Measurements from ENCODE around the gene XPO6. TPM values are rescaled to one million over a fixed set of nuclear protein-coding genes. Genes with fewer than 3 reads are reported as not detected.

XPO6 gene
- total RNA-seq, 1 donor: 211 TPM

DNA sequence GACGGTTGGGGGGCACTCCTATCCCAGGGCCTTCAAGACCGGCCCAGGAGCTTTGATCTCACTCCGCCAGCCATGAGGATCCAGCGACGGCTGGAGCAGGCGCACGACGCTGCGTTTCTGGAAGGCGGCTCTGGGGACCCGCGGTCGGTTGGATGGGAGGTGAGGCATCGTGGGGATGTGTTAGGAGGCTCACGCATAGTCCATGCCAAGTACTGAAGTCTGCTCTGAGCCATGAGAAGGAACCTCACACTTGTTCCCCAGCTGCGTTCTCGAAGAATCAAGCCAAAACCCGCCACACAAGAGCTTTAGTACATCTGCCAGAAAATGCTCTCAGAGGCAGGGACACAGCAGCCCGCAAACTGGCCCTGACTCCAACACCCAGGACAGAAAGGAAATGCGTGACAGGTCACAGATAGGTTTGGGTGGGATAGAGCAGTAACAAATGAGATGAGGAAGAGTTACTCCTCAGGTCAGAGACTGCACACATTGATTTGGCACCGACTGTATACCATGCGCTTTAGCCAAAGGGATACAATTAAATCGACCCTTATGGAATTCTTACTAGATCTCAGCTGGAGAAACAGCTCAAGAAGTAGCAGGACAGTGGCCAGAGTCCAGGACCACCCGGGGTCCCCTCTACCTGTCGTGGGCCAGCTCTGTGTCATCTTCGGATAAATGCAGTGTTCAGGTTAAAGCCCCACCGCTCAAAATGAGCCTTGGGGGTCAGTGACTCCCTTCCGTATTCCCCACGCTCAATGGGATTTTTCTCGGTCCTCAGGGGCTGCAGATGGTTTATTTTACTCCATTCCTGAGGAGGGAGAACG lies 141.6 kb downstream of the XPO6 start:
- Histone ChIP-seq H3K27me3 (ENCODE audit: insufficient read depth, low read length) (no peaks in the 10 kb centered on the region), H3K4me3 (ENCODE audit: low read length) (no peak overlapping the region), H3K9me3 (ENCODE audit: low read depth, low read length) (no peaks in the 10 kb centered on the region), H3K4me1 (ENCODE audit: insufficient read depth, low read length) (no peaks in the 10 kb centered on the region)

GRCh38 chr16:28068976-28069375 lies 142.8 kb downstream of the XPO6 start:
- Histone ChIP-seq H3K4me3 (ENCODE audit: low read length) (no peak overlapping the region), H3K4me1 (ENCODE audit: insufficient read depth, low read length) (no peaks in the 10 kb centered on the region), H3K9me3 (ENCODE audit: low read depth, low read length) (no peaks in the 10 kb centered on the region)

DNA sequence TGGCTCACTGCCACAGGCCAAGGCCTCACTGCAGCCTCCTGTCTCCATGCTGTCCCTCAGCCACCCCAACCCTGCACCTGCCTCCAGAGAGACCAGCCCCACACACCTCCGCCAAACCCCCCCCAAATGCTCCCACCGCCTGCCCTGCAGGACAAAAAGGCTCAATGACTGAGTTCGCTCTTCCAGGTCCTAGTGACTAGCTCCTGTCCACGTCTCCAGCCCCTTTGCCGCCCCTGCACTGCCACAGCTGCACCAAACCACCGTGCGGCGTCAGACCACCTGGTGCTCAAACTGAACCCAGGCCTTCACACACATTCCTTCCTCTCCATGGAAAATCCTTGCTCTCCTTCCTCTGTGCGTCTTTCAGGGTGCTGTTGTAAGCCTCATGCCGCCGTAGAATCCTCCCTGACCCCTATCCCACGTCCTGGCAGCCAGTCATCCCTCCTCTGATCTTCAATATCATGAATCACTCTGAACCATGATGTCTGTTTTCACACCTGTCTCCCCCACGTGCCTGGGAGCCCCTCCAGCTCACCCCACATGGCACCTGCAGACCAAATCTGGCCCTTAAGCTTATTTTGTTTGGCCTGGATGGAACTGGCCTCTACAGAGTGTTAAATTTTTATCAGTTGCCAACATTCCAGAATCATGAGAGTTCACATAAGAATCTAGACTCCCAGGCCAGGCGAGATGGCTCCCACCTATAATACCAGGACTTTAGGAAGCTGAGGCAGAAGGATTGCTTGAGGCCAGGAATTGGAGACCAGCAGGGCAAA lies 144.0 kb downstream of the XPO6 start:
- no peak overlapping the region for H3K4me3 ChIP-seq (ENCODE audit: low read length)
- H3K9me3 ChIP-seq (ENCODE audit: low read depth, low read length): no peaks in the 10 kb centered on the region
- H3K27me3 ChIP-seq (ENCODE audit: insufficient read depth, low read length): peaks cover 12% of the 10 kb centered on the region
- H3K4me1 ChIP-seq (ENCODE audit: insufficient read depth, low read length): no peaks in the 10 kb centered on the region

More at GRCh38 chr16:28068976-28069375, 142.8 kb downstream of the XPO6 start:
- peaks cover 9% of the 10 kb centered on the region for H3K27me3 ChIP-seq (ENCODE audit: insufficient read depth, low read length)

GRCh38 chr16:28064706-28065249 lies 147.0 kb downstream of the XPO6 start:
- H3K4me3 ChIP-seq (ENCODE audit: low read length): no peak overlapping the region
- peaks cover 31% of the 10 kb centered on the region for H3K27me3 ChIP-seq (ENCODE audit: insufficient read depth, low read length)
- no peaks in the 10 kb centered on the region for H3K4me1 ChIP-seq (ENCODE audit: insufficient read depth, low read length)
- H3K9me3 ChIP-seq (ENCODE audit: low read depth, low read length): no peaks in the 10 kb centered on the region

GRCh38 chr16:28064150-28064549 lies 147.6 kb downstream of the XPO6 start:
- peaks cover 31% of the 10 kb centered on the region for H3K27me3 ChIP-seq (ENCODE audit: insufficient read depth, low read length)
- no peaks in the 10 kb centered on the region for H3K9me3 ChIP-seq (ENCODE audit: low read depth, low read length)
- no peak overlapping the region for H3K4me3 ChIP-seq (ENCODE audit: low read length)
- H3K4me1 ChIP-seq (ENCODE audit: insufficient read depth, low read length): no peaks in the 10 kb centered on the region

DNA sequence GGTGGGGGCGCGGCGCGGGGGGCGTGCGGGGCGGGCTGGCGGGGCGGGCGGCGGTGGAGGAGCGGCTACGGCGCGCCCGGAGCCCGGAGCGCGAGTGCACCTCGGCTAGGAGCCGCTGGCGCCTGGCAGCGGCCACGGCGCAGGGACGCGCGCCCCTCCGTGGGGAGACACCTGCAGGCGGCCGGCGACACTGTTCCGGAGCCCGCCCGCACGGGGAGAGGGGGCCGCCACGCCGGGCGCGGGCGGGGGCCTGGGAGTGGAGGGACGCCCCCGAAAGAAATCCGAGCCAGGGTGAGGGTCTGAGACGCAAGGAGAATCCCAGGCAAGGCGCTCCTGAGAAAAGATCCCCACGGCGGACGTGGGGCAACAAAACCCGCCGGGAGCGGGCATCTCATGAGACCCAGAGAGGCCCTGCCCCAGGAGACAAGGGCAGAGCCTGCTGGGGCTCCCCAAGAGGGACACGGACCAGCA lies 148.1 kb downstream of the XPO6 start, which contains the start of gene GSG1L:
GSG1L (minus strand) TSS at position 124 of the 471 bp plus-strand sequence. CDS start 290 bp downstream, outside the sequence.
- H3K27me3 ChIP-seq (ENCODE audit: insufficient read depth, low read length): peaks cover 31% of the 10 kb centered on the region
- H3K4me3 ChIP-seq (ENCODE audit: low read length): no peak within 1 kb of the TSS
- no peaks in the 10 kb centered on the region for H3K4me1 ChIP-seq (ENCODE audit: insufficient read depth, low read length)
- H3K9me3 ChIP-seq (ENCODE audit: low read depth, low read length): no peaks in the 10 kb centered on the region

DNA sequence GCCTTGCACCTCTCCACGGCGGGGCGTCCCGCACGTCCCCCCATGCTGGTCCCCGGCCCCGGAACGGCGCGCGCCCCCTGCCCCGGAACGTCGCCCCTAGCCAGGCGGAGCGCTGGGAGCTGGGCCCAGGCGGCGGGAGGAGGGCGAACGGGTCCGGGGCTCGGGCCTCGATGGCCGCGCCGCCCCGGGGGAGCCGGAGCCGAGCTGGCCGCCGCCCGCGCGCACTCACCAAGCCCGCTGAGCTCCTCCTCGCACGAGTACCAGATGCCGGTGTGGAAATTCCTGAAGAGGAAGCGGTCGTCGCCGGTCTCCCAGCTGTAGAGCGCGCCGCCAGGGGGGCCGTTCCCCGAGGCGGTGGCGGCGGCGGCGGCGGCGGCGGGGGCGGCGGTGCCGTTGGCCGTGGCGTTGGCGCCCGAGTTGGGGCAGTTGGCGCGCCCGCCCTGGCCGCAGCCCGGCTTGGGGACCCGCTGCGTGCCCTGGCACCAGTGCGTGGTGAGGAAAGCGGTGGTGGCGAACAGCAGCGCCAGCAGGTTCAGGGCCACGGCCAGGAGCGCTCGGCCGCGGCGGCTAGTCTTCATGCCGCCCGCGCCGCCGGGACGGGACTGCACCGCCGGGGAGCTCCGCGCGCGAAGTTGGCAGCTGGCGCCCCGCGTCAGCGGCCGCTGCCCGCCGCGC lies 148.8 kb downstream of the XPO6 start:
- Histone ChIP-seq H3K4me1 (ENCODE audit: insufficient read depth, low read length) (no peaks in the 10 kb centered on the region), H3K27me3 (ENCODE audit: insufficient read depth, low read length) (peaks cover 31% of the 10 kb centered on the region), H3K4me3 (ENCODE audit: low read length) (no peak overlapping the region), H3K9me3 (ENCODE audit: low read depth, low read length) (no peaks in the 10 kb centered on the region)

- no peak overlapping the region for H3K4me3 ChIP-seq (ENCODE audit: low read length)
- H3K4me1 ChIP-seq (ENCODE audit: insufficient read depth, low read length): no peaks in the 10 kb centered on the region
- H3K27me3 ChIP-seq (ENCODE audit: insufficient read depth, low read length): peaks cover 31% of the 10 kb centered on the region
- H3K9me3 ChIP-seq (ENCODE audit: low read depth, low read length): no peaks in the 10 kb centered on the region
Observed at GRCh38 chr16:28062261-28062846, 149.4 kb downstream of the XPO6 start.

- peaks cover 31% of the 10 kb centered on the region for H3K27me3 ChIP-seq (ENCODE audit: insufficient read depth, low read length)
- H3K4me3 ChIP-seq (ENCODE audit: low read length): no peak overlapping the region
- H3K4me1 ChIP-seq (ENCODE audit: insufficient read depth, low read length): no peaks in the 10 kb centered on the region
Observed at GRCh38 chr16:28061352-28062101, 150.2 kb downstream of the XPO6 start.

DNA sequence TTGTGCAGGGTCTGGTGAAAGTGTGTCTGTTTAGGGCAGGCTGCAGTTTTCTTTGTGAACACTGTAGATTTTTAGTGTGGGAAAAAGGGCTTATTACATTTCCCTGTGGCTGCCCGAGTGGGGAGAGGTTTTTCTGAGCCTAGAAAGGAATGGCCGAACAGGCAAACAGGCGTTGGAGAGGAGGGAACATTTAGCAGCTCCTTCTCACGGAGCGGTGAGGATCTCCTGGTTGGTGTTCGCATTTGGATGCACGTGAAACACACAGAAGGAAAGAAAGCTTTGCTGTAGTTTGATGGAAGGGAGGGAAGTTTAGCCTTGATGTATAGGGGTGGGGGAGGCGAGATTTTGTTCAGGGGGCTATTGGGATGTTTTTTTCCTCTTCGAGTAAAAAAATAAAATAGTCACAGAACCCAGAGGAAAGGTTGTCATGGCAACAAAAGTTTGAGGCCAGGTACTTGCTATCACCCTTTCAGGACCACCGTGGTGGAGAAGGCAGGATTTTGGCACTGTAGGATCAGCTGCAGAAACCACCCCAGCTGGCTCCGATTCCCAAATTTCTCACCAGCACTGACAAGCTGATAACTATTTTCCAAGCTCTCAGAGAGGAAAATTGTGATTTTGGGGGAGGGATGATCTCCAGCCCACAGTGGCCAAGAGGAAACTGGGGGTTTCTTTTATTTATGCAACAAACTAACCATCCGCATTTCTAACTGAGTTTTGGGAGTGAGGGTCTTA lies 151.8 kb downstream of the XPO6 start:
- no peaks in the 10 kb centered on the region for H3K4me1 ChIP-seq (ENCODE audit: insufficient read depth, low read length)
- H3K4me3 ChIP-seq (ENCODE audit: low read length): no peak overlapping the region
- H3K9me3 ChIP-seq (ENCODE audit: low read depth, low read length): no peaks in the 10 kb centered on the region
- peaks cover 30% of the 10 kb centered on the region for H3K27me3 ChIP-seq (ENCODE audit: insufficient read depth, low read length)

More at GRCh38 chr16:28061352-28062101, 150.2 kb downstream of the XPO6 start:
- H3K9me3 ChIP-seq (ENCODE audit: low read depth, low read length): no peaks in the 10 kb centered on the region

DNA sequence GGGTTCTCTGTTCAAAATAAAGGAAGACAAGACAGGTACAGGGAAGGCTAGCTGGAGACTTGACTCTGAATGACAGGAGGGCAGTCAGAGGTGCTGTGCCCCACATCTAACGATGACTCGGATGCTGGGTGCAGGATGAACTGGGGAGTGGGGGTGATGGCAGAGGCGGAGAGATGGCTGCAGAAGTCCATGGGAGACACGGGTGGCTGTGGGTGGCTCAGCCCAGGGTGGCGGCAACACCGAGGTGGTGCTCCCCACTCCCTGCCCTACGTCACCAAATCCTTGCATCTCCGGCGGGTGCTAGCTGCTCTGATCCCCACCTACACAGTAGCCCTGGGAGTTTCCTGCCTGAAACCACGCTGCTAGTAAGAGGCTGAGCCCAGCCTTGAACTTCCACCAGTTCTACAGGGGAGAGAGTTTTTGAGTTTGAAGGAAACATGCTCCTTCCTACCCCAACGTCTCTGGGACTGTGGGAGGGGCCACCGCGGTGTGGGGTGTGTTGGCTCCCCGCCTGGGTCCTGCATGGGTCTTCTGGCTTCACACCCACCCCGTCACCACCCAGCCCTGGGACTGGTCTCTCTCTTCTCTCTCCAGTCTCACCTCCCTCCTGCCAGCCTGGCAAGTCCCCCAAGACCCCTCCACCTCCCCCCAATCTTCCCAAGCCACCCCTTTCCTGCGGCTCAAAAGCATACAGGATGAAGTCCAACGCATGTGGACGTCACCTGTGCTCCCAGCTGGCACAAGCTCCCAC lies 152.8 kb downstream of the XPO6 start:
- H3K27me3 ChIP-seq (ENCODE audit: insufficient read depth, low read length): peaks cover 23% of the 10 kb centered on the region
- H3K4me1 ChIP-seq (ENCODE audit: insufficient read depth, low read length): no peaks in the 10 kb centered on the region
- H3K9me3 ChIP-seq (ENCODE audit: low read depth, low read length): no peaks in the 10 kb centered on the region
- H3K4me3 ChIP-seq (ENCODE audit: low read length): no peak overlapping the region

DNA sequence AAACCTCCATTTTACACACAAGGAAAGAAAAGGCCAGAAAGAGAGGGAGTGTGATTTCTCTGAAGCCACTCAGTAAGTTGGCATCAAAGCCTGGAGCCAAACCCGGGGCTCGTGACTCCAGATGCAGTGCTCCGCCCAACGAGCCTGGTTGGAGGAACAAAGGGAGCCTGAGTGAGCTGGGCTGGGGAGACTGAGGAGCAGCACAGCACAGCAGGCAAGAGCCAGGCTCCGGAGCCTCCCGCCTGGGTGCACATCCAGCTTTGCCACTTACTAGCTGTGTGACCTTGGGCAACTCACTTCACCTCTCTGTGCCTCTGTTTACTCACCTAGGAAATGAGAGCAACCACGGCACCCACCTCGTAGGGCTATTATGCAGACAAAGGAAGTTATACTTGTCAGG lies 153.8 kb downstream of the XPO6 start:
- peaks cover 19% of the 10 kb centered on the region for H3K27me3 ChIP-seq (ENCODE audit: insufficient read depth, low read length)
- no peaks in the 10 kb centered on the region for H3K4me1 ChIP-seq (ENCODE audit: insufficient read depth, low read length)
- H3K9me3 ChIP-seq (ENCODE audit: low read depth, low read length): no peaks in the 10 kb centered on the region
- H3K4me3 ChIP-seq (ENCODE audit: low read length): no peak overlapping the region

- H3K4me1 ChIP-seq (ENCODE audit: insufficient read depth, low read length): no peaks in the 10 kb centered on the region
Observed at GRCh38 chr16:28053461-28053860, 158.3 kb downstream of the XPO6 start.

More at GRCh38 chr16:28053461-28053860, 158.3 kb downstream of the XPO6 start:
- Histone ChIP-seq H3K4me3 (ENCODE audit: low read length) (no peak overlapping the region), H3K9me3 (ENCODE audit: low read depth, low read length) (no peaks in the 10 kb centered on the region), H3K27me3 (ENCODE audit: insufficient read depth, low read length) (no peaks in the 10 kb centered on the region)

Data from mononuclear cell (primary cell).